GM19468 (cell line): Measurements from ENCODE around the gene LRRC8A.
"Not testable (repeated sequence)": the region's sequence is repeated elsewhere in the genome, so short reads cannot be mapped to it uniquely, and the experiment has no call there.

Experiments
- ATAC-seq: cut with Tn5 transposase; IDR thresholded peaks from one replicate; pipeline ENCODE4 v1.9.1; 2021; ENCODE audit warnings: mild to moderate bottlenecking, moderate library complexity, moderate number of reproducible peaks; ENCODE audit not compliant: unreplicated experiment; ENCODE audit errors: extremely low read depth

Gene LRRC8A

DNA sequence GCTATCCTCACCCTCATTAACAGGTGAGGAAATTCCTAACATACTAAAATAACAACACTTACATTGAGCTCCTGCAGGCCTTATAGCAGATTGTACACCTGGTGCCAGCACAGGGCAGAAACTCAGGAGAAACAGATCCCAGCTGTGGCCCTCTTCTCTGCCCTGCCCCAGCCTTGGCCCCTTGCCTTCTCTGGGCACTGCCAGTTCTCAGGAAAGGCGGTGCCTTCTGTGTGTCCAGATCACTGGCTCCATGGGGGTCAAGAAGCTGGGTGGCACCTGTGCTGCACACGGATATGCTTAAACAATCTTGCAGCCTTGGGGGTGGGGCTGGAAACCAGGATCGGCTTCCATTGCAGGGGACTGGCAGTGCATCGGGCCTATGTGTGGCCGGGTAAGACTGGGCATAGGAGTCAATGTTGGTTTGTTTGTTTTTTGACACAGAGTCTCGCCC is 19.5 kb upstream of the LRRC8A start:
- no peak for ATAC-seq

DNA sequence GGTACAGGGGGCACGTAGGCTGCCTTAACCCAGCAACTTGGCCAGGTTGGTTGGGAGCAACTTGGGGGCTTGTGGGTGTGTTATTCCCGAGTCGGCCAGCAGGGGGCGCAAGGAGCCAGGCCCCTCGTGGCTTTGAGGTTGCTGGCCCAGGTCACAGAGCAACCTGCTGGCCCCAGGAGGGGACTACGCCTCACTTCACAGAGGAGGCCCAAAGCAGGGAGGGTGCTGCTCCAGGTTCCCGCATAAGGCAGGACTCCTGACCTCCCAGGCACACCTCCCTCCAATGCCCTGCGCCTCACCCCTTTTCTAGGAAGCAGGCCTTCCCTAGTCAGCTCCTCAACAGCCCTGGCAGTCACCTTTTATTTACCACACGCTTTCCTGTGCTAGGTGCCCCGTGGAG is 18.3 kb upstream of the LRRC8A start:
- no peak for ATAC-seq

DNA sequence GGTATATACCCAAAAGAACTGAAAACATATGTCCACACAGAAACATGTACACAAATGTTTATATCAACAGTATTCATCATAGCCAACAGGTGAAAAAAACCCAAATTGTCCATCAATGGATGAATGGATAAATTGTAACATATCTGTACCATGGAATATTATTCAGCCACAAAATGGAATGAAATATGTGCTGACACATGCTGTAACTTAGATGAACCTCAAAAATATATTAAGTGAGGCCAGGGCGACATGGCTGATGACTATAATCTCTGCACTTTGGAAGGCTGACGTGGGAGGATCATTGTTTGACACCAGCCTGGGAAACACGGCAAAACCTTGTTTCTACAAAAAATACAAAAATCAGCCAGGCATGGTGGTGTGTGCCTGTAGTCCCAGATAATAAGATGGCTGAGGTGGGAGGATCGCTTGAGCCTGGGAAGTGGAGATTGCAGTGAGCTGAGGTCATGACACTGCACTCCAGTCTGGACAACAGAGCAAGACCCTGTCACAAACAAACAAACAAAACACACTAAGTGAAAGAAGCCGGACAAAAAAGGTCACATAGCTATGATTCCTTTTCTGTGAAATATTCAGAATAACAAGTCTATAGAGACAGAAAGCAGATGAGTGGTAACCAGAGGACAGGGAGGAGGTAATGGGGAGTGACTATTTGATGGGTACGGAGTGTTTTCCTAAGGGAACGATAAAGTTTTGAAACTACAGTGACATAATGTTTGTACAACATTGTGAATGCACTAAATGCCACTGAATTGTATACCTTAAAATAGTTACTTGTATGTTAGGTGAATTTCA is 11.6 kb upstream of the LRRC8A start:
- ATAC-seq = no peak

DNA sequence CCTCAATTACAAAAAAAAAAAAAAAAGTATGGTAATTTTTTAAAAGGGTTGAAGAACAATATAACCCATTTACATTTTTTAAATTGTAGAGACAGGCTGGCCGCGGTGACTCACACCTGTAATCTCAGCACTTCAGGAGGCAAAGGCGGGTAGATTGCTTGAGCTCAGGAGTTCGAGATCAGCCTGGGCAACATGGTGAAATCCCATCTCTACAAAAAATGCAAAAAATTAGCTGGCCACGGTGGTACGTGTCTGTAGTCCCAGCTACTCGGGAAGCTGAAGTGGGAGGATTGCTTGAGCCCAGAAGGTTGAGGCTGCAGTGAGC is 11.0 kb upstream of the LRRC8A start:
- ATAC-seq = not testable (repeated sequence)

DNA sequence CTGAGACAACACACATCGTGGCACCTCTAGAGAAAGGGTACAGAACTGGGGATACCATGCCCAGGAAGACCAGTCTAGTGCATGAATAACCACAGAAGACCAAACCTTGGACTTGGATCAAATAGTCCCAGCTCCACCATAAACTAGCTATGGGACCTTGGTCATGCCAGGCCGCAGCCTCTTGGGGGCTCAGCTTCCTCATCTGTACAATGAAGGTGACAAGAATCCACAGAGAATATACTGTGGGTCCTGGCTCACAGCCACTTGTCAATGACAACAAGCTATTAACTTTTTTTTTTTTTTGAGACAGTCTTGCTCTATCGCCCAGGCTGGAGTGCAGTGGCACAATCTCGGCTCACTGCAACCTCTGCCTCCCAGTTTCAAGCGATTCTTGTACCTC is 4.1 kb upstream of the LRRC8A start:
- no peak for ATAC-seq

DNA sequence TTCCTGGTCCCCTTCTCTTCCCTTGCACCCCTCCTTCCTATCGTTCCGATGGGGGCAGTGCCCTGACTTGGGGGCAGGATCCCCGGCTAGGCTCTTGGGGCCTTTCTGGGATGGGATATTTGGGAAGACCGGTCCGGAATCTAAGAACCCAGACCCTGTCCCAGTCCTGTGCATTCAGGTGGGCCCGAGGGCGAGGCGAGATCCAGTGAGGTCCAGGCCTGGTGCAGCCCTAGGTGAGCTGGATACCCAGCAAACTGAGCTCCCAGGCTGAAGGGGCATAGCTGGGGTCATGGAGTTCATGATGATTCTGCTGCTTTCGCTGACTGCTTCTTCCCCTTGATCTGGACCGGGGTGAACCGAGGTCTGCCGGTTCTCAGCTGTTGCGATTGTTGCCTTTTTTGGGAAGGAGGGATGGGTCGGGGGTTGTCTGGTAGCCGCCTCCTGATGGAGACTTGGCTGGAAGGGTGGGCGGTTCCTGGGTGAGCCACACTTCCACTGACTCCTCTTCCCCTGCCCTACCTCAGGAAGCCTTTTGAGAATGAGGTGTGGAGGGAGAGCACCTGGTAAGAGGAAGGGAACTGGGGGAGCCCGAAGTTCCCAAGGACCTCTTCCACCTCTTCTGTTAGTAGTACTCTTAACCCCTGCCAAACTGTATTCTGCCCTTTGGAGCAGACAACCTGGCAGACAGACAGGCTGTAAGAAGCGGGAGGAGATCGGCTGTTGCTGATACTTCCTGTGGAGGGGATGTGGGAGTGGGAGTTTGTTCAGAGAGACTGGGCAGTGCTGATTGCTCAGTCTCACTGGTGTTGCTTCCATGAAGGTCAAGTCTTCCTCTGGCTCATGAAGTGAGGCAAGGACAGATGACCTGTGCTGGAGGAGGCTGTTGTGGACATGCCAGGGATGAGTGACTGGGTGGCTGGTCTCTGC is 1.0 kb downstream of the LRRC8A start:
- ATAC-seq = no peak

DNA sequence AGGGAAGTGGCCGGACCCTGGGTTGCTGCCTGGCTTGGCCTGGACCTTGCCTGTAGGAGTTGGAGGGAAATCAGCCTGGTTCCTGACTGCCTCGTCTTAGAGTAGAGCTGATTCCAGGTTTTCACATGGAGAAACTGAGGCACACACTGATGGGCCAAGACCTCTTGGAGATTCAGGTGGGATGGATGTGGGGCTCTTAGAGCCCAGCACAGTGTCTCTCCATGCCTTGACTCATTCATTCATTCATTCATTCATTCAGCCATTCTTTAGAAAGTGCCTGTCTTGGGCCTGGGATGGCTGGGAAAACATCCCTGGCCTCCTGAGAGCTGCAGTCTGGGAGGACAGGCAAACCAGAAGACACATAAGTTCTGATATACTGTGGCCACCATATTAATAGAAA is 2.2 kb downstream of the LRRC8A start:
- ATAC-seq = no peak

DNA sequence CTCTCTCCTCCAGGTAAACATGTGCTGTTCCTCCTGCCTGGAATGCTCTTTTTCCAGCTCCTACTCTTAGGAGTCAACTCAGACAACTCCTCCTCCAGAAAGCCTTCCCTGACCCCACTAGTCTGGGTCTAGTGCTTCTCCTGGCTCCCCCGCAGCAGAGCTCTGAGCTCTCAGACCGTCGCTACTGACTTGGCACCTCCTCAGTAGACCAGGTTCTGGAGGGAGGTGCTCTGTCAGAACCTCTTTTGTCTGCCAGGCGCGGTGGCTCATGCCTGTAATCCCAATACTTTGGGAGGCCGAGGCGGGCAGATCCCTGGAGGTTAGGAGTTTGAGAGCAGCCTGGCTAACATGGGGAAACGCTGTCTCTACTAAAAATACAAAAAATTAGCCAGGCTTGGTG is 3.4 kb downstream of the LRRC8A start:
- ATAC-seq = no peak

DNA sequence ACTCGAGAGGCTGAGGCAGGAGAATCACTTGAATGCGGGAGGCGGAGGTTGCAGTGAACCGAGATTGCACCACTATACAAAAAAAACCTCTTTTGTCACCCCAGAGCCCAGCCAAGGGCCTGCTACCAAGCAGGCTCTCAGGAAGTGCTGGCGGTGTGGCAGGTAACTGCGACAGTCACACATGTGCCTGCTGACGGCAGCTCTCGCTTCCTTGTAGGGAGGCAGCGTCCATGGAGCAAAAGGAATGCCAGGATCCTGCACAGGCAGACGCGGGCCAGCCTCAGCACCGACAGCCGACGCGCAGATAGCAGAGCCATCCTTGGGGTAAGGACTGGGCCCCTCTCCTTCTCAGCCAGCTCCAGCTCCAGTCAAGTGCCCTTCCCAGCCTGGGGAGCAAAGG is 3.9 kb downstream of the LRRC8A start:
- ATAC-seq = no peak

DNA sequence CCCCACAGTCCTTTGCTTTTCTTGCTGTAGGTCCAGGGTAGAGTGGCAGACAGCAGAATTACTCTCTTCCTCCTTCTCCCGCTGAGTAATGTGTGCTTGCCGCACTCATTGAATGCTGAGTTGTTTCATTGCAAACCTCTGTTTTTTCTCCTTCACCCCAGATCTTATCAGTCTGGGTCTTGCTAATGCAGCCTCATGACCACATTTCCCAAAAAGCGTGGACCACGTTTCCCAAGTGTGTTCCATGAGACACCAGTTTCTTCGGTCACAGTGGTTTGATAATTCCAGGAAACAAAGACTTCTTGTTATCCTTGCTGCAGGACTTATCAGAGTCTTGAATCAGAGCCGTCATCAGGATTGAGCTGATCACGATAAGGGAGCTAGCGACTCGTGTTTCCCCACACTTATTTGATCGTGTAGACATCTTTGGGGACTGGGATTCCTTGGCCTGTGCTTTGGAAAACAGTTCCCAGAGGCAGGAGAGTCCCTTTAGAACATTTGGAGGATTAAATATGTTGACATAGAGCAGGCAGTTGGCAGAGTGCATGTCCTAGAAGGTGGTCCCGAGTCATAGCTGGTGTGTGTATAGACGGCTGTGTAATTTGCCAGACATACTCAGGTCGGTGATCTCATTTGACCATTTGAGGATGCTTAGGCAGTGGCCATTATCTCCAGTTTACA is 4.4 kb downstream of the LRRC8A start:
- ATAC-seq = no peak

DNA sequence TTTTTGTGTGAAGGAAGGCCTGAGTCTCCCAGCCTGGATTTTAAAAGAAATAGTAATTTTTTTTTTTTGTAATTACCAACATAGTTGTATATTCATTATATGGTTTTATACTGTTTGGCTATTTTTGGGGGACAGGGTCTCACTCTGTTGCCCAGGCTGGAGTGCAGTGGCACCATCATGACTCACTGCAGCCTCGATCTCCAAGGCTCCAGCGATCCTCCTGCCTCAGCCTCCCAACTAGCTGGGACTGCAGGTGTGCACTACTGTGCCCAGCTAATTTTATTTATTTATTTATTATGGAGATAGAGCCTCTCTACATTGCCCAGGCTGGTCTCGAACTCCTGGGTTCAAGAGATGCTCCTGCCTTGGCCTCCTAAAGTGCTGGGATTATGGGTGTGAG is 5.1 kb downstream of the LRRC8A start:
- no peak for ATAC-seq

DNA sequence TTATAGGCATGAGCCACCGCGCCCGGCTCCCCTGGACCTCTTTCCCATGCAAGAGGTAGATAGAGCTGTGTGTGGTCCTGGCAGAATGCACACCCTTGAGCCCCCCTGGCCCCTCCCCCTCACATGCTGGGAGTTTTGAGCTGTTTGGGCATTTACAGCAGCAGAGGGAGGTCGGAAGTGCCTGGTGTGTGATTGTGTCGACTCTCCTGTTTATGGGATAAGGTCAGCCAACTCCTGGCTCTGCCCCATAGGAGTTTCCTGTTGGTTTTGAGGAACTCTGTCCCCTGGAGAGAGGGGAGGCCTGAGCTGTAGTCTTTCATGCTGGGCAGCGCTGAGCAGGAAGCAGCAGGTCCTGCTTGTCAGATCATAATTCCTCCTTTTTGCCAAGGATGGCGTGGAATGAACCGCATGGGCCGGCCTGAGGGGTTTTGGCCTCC is 6.0 kb downstream of the LRRC8A start:
- ATAC-seq = no peak

DNA sequence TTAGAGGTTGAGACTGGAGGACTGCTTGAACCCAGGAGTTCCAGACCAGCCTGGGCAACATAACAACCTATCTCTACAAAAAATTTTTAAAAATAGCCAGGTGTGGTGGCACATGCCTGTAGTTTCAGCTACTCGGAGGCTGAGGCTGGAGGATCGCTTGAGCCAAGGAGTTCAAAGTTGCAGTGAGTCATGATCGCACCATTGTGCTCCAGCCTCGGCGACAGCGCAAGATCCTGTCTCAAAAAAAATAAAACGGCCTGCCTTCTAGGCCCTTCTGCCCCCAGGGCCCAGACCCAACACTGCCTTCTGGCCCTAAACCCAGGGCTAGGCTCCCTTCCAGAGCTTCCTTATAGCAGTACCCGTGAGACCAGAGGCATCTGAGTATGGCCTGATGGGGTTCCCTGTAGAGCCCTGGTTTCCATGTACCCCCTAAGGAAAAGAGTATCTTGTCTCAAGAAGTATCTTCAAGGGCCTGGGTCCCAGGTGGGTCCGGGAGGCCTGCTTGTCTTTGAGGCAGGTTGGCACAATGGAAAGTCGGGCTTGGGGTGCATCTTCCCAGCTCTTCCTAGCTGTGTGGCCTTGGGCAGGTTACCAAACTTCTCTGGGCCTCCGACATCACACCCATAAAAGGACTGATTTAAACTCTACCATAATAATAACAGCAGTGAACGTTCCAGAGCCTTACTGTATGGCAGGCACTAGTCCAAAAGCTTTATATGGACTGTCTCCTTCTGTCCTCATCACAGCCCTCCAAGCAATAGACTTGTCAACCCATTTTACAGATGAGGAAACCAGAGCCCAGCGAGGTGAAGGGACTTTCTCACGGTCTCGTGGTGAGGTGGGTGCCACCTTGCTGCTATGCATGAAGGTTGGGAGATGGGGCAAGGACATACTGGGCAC is 9.6 kb downstream of the LRRC8A start:
- no peak for ATAC-seq

DNA sequence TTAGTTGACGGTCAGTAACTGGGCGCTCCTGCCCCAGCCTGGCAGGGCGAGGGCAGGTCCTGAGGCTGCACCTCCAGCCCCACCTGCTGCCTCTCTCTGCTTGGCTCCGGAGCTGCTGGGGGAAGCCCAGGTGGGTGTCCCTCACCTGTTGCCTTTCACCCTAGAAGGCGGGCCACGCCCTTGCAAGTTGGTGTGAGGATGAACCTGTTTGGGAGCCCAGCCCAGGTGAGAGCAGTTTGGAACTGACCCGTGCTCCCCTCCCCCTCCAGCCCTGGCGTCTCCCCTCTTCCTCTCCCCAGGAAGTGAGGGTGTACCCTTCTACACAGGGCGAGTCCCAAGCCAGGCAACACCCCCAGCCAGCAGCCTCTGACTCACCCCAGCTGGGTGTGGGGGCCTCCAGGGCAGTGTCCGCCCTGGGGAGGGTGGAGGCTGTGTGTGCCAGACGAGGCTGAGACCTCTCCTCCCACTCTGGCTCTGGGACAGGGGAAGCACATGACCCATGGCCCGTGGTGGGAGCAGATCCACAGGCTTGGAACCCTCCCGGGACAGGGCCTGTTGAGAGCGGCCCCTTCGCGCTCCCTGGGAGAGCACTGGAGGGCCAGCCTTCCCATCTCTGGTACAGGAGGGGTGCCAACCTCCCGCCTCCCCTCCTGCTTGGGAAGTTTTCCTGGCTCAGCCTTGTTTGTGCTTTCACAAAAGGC is 10.4 kb downstream of the LRRC8A start:
- ATAC-seq = no peak

DNA sequence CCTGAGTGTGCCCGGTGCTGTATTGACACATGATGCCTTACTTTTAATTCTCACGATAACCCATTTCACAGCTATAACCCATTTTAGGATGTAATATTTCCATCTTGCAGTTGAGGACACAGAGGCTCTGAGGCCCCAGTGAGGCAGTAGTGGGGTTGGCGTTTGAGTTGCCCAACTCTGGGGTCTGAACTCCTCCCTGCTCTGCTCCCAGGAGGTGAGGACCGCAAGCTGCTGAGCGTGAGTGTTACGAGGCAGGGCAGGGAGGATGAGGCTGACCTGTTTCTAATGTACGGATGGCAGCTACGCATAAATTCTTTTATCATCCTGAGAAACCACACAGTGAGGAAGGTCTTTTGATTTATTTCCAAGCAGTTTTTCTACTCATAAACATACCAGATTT is 11.4 kb downstream of the LRRC8A start:
- no peak for ATAC-seq

DNA sequence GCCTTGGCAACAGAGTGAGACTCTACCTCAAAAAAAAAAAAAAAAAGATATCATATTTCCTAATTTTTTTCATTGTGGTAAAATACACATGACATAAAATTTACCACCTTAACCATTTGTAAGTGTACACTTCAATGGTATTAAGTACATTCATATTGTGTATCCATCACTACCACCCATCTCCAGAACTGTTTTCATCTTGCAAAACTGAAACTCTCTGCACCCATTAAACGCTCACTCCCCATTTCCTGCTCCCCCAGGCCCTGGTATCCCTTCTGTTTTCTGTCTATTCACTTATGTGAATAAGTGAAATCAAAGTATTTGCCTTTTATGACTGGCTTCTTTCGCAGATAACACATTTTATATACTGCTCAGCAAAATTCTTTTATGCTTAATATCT is 12.8 kb downstream of the LRRC8A start:
- ATAC-seq = no peak

DNA sequence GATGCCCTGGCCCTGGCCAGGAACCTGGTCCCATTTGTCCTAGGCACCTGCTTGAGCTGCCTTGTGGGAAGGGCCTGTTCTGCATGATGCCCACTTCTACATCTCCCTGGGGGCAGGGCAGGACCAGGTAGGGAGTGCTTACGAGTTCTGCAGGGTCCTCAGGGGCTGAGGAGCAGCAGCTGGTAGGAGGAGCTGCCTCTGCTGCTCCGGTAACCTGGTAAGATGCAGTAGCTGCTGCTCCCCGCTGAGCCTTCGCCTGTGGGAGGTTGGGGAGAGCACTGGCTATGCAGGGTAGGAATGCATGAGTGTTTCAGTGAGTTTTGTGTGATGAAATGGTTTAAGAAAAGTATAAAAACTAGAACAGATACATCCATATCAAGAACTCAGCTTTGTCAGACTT is 13.6 kb downstream of the LRRC8A start:
- no peak for ATAC-seq

DNA sequence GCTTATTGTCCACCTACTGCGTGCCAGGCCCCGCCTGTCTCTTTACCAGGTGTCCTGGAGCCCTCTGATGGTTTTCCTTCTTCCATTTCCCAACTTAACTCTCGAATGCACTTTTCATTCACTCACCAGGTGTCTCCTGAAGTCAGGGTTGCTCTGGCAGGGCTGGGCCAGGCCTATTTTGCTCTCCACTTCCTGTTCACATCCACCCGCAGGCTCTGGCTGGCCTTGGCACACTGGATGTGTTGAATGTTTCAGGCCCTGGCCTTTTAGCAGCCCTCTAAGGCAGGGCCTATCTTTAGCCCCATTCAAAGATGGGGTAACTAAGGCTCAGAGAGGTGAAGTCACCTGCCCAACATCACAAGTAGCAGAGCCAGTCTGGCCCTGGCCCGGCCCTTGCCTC is 16.4 kb downstream of the LRRC8A start:
- ATAC-seq = no peak

DNA sequence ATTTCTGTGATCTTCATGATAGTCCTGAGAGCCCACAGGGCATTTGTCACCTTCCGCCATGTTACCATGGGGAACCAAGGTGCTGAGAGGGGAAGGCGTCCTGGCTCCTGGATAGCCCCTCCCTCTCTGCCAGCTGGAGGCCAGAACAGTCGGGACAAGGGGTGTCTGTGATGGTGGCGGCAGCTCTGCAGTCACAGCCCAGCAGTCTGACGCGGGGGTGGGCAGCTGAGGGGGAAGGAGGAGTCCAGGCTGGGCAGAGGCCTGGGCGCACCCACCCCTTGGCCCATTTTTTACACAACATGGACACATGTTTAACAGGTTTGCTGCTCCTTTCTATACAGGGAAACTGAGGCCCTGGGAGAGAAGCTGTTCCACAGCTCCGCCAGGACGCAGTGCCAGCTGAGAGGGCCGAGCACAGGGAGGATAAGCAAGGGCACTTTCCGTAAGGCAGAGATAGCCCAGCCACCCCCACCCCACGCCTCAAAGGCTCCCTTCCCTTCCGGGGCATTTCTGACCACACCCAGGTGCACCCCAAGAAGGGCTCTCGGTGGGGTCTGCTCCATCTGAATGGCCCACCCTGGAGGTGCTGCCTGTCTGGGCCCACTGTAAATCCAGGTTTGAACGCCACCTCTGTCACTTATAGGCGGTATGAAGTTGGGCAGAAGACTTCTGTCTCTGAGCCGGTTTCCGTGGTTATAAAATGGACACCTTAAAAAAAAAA is 17.1 kb downstream of the LRRC8A start:
- no peak for ATAC-seq
